NCI-H2081 (cell line): ENCODE measurements around the gene ALDH3A2.
A peak's percentile ranks its signal among the peaks of the same experiment; 100 is the strongest.

Source experiments
- DNase-seq, 2 experiments: peaks; one replicate each; lab custom pipeline; 2025; lab: John Stamatoyannopoulos, UW

ALDH3A2 gene

DNA sequence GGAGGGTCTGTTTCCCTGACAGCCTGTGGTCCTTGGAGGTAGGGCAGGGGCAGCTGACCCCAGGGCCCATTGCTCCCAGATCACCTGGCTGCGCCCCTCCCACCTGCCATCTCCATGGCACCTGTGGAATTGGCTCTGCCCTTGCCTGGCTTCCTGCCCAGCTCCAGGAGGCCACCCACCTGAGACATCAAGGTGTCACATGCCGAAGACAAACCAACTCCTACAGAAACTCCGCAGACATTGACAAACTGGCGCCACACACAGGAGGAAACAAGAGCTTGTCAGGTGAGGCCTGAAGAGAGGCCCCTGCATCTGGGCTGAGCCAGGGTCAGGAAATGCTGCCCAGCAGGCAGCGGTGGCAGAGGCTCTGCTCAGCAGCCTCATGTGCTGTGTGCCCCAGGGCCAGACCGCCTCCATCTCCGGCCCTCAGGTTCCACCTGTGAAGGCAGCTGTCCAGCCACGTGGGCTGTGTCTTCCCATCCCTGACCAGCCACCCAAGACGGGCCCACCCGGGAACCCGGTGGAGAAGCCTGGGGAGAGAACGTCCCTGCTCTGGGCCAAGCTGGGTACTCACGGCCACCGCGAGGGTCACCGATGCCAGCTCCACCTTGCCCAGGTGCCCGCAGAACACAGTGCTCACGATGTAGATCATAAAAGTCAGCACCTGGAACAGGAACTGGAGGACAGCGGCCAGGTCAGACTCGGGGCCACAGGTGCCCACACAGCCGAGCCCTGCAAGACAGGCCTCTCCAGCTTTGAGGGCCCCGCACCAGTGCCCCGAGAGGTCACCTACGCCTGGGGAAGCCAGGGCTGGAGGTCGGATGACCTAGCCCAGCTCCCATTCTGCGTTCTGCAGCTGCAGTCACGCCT lies 66.2 kb downstream of the ALDH3A2 start:
- peak in 1 of 2 experiments; percentile 12 for DNase-seq

DNA sequence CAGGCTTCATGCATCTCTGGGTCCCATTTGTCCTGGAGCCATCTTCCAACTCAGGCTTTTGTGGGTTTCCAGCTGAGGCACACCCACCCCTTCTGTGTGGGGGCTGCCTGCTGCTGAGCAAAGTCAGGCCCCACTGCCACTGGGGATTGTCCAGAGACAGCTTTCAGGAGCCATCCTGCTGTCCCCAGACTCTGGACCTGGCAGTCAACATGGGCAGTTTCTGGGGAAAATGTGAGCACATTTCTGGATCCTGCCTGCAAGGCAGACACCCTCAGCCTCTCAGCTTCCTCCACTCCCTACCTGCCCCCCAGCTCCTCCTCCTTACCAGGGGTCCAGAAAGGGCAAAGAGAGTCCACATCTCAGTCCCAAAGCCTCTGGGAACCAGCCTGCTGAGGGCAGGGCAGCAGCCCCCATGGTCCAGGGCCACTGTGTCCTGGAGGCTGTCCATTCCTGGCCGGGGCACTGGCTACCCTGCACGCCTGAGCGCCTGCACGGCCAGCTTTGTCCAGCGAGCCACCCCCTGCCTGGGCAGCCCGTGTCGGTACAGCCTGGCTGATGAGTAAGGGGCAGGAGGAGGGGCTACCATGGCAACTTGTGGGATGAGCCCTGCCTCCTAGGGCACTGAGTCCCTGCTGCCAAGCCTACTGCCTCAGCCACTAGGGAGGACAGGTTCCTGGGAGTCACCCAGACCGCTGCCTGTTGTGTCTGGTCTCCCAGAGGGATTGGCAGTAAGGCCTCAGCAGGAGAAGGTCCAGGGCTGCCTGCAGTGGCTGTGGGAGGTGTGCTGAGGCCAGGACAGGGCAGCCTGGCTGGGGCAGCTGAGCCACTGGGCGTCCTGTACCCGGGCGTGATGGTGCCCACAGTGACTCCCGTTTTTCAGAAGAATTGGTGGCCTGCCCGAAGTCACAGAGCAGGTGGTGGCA lies 67.8 kb downstream of the ALDH3A2 start, which contains the start of gene SLC47A2:
Gene SLC47A2 (minus strand): TSS at position 477 of the 923 bp plus-strand sequence. CDS start 29 bp downstream, at position 448.
- no peak for DNase-seq

DNA sequence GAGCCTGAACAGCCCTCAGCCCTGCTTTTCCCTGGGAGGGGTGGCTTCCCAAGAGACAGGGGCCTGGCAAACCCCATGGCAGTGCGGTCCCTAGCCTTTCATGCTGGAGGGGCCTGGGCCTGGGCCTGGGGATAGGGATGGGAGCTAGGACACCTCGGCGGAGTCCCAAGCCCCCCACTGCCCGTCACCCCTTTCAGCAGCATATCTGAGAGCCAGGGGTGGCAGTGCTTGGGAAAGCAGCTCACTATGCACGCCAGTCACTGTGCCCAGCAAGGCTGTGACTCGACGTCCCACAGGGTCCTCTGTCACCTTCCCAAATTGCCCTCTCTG lies 68.4 kb downstream of the ALDH3A2 start:
- DNase-seq: no peak

DNA sequence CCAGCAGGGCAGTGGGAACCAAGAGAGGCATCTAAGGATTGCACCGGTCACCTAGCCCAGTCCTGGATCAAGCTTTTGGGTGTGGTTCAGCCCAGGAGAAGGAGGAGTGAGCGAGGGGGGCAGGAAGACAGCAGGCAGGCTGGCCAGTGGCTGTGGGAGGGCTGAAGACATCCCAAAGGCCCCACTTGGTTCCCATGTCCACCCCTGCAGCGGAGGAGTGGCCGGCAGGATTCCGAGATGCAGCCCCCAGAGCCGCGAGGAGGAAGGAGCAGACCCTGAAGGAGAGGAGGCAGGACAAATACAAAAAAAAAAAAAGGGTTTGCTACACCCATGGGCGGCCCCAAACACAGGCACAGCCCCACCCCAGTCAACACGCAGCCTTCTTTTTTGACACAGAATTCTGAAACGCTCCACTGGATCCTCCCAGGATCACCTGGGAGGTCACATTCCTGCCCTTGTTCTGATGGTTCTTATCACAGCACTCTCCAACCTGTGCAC lies 68.9 kb downstream of the ALDH3A2 start:
- no peak for DNase-seq

DNA sequence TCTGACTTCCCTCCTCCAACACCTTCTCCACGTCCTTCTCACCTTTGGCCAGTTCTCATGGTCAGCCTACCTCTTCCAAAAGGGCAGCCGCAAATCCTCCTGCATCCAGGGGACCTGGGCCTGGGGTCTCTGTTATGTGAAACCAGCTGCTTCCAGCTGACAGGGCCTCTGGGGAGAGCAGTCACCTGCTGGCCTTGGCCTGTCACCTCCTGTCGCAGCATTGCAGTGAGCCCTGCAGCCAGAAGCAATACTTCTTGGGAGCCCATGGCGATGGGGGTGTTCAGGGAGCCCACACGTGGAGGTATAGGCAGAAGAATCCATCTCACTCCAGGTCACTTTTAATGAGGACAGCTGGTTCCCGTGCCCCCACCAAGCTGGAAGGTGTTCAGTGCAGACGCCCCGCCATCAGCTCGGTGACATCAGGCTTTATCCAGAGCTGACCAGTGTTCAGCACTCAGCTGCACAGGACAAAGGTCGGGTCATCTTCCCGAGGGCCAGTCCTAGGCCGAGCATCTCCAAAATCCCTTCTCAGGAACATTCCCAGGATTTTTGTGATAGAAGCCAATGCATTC lies 69.6 kb downstream of the ALDH3A2 start:
- no peak for DNase-seq

DNA sequence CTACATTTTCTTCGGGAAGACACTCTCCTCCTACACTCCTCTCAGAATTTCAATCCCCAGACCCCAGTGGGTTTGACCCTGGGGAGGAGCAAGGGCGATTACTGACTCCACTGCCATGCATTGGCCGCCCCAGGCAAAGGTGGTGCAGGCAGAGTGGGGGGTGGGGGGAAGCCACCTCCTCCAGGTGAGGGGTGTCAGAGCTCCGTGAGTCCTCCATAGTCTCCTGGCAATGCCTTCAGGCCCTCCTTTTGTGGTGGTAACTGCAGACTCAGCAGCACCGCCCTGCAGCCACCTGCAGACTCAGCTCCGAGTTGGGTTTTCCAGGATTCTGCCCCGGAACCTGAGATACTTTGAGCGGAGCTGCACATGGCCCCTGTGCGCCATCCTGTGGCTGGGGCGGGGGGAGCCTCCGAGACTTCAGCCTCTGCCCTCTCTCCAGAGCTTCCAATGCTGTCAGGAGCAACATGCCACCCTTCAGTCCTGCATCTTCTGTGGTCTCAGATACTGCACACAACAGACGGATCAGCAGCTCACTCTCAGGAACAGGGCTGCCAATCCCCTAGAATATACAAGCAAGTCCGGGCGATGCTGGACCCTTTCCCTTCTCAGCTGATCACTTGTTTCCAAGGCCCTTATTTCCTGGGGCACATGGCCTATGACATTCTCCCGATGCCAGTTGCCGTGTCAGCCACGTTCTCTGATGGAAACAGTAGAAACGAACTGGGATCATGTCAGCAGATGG lies 70.2 kb downstream of the ALDH3A2 start:
- DNase-seq: no peak

DNA sequence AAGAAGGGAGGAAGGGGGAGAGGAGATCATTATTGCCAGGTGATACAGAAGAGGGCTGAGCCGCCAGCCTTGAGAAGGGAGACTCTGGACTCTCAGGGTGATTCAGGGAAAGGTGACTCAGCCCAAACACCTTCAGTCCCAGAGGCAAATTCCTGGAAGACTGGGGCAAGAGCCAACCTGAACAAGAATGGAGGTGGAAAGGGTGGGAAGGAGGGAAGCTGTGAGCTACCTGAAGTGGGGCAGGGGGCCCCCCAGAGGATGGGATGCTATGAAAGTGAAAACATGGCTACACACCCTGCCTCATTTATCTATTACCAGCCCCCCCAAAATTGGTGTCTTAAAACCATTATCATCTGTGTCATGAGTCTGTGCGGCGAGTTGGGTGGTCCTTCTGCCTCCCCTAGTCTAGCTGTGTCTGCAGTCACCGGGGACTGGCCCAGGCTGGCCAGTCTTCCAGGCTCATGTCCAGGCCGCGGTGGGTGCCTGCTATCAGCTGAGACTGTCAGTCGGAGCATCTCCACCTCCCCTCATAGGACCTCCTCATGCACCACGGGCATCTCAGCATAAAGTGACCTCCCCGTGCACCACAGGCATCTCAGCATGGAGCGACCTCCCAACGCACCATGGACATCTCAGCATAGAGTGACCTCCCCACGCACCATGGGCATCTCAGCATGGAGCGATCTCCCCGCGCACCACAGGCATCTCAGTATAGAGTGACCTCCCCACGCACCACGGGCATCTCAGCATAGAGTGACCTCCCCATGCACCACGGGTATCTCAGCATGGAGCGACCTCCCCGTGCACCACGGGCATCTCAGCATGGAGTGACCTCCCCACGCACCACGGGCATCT lies 71.0 kb downstream of the ALDH3A2 start:
- DNase-seq: no peak

DNA sequence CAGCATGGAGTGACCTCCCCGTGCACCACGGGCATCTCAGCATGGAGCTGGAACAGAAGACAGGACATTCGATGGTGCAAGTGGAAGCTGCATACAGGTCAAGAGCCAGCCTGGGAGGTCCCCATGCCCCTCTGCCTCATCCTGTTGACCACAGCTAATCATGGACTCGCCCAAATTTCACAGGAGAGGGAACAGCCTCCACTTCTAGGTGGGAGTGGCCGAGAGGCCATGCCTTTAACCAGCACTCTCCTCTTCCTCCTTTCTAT lies 71.6 kb downstream of the ALDH3A2 start:
- DNase-seq: no peak

DNA sequence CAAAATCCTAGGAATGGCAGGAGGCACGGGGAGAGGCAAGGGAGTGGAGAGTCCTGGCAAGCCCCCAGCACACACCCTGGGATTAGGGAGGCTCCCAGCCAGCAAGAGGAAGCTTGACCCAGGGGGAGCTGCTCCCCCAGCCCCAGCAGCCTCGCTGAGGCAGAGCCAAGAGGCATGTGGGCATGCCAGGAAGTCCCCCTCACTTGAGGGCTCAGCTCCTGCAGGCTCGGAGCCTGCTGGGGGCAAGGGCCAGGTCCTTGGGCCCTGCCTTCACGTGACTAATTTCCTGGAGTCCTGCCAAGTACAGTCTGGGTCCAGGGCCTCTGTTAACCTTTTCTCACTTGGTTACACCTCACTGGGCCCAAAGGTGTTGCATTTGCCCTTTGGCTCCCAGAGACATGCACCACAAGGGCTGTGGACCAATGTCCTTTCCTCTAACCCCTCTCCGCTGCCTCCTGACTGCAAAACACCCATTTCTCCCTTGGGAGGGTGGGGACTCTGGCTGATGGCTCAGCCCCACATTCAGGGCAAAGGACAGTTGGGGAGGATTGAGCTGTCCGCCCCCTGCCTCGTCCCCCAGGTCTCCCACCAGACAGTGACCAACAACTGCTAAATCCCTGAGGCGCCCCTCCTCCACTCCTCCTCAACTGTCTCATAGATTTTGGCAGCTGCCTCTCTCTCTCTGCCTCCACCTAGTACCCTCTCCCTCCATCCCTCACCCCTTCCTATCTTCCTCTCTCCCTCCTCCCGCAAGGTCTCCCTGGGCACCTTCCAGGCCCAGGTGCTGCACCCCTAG lies 72.3 kb downstream of the ALDH3A2 start:
- DNase-seq: no peak

DNA sequence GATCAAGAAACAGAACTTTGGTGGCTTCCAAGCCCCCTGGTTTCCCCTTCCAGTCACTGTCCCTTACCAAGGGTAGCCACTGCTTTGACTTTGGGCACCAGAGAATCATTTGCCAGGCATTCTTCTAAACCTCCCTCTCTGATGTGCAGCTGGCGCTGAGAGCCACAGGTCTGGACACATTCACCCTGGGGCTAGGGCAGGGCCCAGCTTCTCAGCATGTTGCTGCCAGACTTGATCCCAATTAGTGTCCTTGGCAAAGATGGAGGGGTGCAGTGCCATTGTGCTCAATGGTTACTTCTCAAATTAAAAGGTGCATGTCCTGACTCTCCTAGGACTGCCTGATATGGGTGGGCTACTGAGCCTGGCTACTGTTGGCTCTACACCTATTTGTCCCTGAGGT lies 75.4 kb downstream of the ALDH3A2 start:
- no peak for DNase-seq

DNA sequence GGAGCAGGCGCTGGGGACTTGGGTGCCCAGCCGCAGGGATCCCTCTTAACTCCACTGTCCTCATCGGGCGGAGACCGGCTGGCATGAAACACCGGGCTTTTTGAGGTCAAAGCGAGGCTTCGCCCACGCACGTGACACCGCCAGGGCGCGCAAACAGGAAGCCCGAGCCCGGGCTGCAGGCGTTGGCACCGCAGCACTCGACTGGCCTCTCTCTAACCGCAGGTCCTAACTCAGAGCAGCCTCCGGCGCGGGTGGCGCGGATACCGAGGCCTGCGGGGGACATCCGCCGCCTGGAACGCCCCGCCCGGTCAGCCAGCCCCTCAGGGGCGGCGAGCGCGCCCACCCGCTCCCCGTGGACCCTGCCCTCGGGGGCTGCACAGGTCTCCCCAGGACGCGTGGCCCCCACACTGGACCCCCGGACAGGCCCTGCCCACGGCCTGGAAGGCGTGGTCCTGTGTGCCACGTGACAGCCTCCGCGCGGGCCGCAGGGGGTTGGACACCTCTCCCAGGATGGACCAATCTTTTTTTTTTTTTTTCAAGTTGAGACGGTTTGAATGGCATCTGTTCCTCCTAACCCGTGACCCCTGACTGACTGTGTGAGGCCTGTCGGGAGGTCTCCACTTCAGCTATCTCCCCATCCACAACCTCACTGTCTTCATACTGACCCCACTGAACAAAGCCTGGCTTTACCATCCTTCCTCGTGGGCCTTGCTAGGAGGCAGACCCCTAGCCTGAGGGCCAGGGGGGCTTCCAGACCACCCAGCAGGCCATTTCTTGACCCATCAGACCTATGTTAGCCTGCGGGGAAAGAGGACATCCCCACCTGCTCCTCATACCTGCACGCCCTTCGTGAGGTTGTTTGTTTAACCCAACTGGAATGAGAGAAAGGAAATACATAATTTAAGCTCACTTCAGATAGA lies 76.2 kb downstream of the ALDH3A2 start:
- DNase-seq: no peak

DNA sequence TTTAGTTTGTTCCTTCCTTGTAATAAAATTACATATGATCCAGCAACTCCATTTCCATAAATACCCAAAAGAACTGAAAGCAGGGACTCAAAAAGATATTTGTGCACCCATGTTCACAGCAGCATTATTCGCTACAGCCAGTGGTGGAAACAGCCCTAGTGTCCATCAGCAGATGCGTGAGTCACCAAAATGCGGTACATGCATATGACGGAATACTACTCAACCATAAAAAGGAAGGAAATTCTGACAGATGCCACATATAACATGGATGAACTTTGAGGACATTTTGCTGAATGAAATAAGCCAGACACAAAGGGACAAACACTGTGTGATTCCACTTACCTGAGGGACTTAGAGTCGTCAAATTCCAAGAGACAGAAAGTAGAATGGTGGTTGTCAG lies 76.9 kb downstream of the ALDH3A2 start:
- no peak for DNase-seq

DNA sequence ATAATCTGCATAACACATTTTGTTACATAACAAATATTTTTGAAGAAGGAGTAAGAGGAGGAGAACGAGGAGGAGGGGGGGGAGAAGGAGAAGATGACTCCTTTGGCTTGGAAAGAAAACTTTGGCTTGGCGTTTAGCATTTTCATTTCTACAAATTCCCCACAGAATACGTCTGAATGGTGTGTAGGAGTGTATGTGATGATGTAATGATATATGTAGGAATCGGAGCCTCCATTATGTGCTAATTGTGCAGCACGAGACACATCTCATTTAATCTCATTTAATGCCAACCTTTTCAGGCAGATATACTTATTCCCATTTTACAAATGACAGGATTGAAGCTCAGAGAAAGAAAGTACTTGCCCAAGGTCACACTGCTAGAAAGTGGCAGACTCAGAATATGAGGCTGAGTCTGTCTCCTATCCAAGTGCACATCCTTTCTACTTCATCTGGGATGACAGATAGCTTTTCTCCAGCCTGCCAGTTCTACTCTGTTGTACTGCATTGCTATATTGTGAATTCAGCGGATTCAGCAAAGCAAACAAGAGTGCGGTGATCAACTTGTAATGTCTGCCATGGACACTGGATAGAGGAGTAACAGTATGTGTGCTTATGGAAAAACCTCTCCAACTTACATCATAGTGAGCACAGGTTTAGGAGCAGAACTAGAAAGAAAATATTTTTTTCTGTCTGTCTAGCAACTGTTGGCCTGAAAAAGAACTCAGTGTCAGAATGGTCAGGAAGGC lies 78.3 kb downstream of the ALDH3A2 start:
- no peak for DNase-seq
